Gastrocnemius medialis (tissue), 4 donors: ENCODE results near the gene KLHL25. TPM values are rescaled to one million over a fixed set of nuclear protein-coding genes. Genes with fewer than 3 reads are reported as not detected.

Experiments used
- ATAC-seq, 2 donors: fragments of 150-250 bp; one replicate each; pipeline ENCODE4 v1.9.1; 2016
- DNase-seq, 2 donors: peaks; one replicate each; pipeline ENCODE4 v3.0.0-alpha.2; 2019
- H3K27ac ChIP-seq, 4 donors: fragments of 200-600 bp; sonication (generic); 1 replicate in 1 of 4; 2 replicates in 3 of 4; pipeline ENCODE4 v1.5.1; 2016 to 2018; ENCODE audit warnings: mild to moderate bottlenecking in 2 of 4, moderate library complexity in 1 of 4
- H3K27me3 ChIP-seq, 3 donors: fragments of 200-600 bp; sonication (generic) in 2 of 3; 1 replicate in 1 of 3; 2 replicates in 2 of 3; pipeline versions ENCODE4 v1.5.1 to v1.6.0; 2016 to 2019; ENCODE audit warnings: mild to moderate bottlenecking in 1 of 3, moderate library complexity in 1 of 3
- H3K36me3 ChIP-seq, 2 donors: fragments of 200-600 bp; sonication (generic) in 1 of 2; one replicate each; pipeline ENCODE4 v1.5.1; 2017 to 2018
- H3K4me1 ChIP-seq, 2 donors: fragments of 200-600 bp; sonication (generic) in 1 of 2; one replicate each; pipeline ENCODE4 v1.5.1; 2016 to 2017; ENCODE audit warnings: mild to moderate bottlenecking in 2 of 2
- H3K4me3 ChIP-seq, 4 donors: fragments of 200-600 bp; sonication (generic) in 3 of 4; 1 replicate in 1 of 4; 2 replicates in 3 of 4; pipeline ENCODE4 v1.5.1; 2016 to 2019; ENCODE audit warnings: mild to moderate bottlenecking in 2 of 4
- H3K9me3 ChIP-seq, 3 donors: fragments of 200-600 bp; sonication (generic) in 2 of 3; 1 replicate in 1 of 3; 2 replicates in 2 of 3; pipeline ENCODE4 v1.5.1; 2016 to 2019
- CTCF ChIP-seq, 5 experiments: fragments of 450-650 bp in 3 of 5; fragments of 200-600 bp in 2 of 5; sonication (generic) in 2 of 5; IDR thresholded peaks in 4 of 5; conservative IDR thresholded peaks in 1 of 5; 1 replicate in 4 of 5; 2 replicates in 1 of 5; pipeline ENCODE4 v1.5.1; 2016 to 2019; ENCODE audit warnings: antibody characterized with exemption in 5 of 5, mild to moderate bottlenecking in 3 of 5, moderate library complexity in 3 of 5
- POLR2A ChIP-seq, 2 donors: fragments of 450-650 bp; IDR thresholded peaks; one replicate each; pipeline ENCODE4 v1.6.1; 2017; ENCODE audit warnings: antibody characterized with exemption in 2 of 2, mild to moderate bottlenecking in 2 of 2, moderate library complexity in 2 of 2
- in situ Hi-C, 4 donors: fragments of 200-750 bp; cut with MboI; loops; one replicate each; pipeline versions ENCODE4 v1.15.0 to v1.8.0; 2017; ENCODE audit warnings: low sequenced_read_pairs in 4 of 4
- intact Hi-C: fragments of 100-400 bp; cut with DNase I; formaldehyde crosslinking; loops from one replicate; pipeline ENCODE4 v1.15.1; 2023; ENCODE audit warnings: low total_unique reads
- total RNA-seq, 4 donors: library from RNA; depleted of rRNA; stranded (reverse); fragments of >200 nt; gene quantifications; one replicate each; pipeline versions ENCODE4 v1.1.0 to v1.2.3, GENCODE V29; 2016

Gene KLHL25
- total RNA-seq, 4 donors from 2014 or later = 4.8 to 7.0 (median 6.8) TPM

DNA sequence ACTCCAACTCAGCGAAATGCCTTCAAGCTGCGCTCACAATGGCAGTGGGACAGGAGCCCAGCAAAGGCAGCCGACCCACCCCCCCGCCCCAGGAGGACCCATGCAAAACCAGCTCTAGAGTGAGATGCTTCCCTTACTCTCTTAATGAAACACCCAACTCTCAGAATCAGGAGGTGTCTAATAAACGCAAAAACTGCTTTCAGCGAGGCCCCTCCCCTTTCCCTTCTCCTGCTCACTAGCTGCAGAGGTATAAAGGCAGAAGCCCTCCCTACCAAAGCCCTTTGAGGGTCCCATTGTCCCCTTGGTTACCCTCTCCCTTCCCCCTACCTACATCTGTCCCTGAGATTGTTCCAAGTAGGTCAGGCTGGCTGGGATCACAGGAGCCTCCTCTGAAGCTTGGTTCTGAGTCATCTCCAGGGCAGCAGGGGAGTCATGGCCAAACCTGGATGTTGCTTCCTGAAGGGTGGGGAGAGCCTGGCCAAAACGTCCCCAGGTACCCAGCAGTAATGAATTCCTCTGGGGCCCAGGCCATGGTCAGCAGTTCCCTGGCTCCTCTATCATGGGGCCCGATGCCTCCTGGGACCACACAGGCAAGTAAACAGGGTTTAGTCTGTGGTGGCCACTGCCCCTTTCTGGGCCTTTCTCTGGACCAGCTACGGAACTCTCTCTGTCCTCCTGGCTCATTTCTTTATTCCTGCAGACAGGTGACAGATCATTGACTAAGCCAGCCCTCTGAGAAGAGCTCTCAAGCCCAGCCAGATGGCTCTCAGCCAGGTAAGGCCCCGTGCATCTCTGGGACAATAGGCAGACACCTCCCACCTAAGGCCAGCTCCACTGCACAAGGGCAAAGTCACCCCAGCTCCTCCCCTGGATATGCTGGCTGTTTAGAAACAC, 8.6 kb downstream of the KLHL25 start:
- in situ Hi-C loops (no loop called here), intact Hi-C loops (no loop called here)
- peak overlapping the region; percentile 88 to 97 (median 95) for H3K27ac ChIP-seq
- H3K27me3 ChIP-seq = no peaks in the 10 kb centered on the region
- H3K4me1 ChIP-seq = peaks cover 50 to 59% of the 10 kb centered on the region in 2 donors
- H3K4me3 ChIP-seq = peak overlapping the region; percentile 16 to 40 (median 28)
- no peak for TF ChIP-seq CTCF (IDR thresholded peaks at IDR 0.05 in 4 of 5, conservative IDR thresholded peaks at IDR 0.05 in 1 of 5)
- no peak for TF ChIP-seq POLR2A (IDR thresholded peaks at IDR 0.05)
- no peaks in the 10 kb centered on the region for H3K36me3 ChIP-seq
- DNase-seq = peak; percentile 81 to 89
- peak; percentile 93 to 94 for ATAC-seq
- H3K9me3 ChIP-seq = no peaks in the 10 kb centered on the region

DNA sequence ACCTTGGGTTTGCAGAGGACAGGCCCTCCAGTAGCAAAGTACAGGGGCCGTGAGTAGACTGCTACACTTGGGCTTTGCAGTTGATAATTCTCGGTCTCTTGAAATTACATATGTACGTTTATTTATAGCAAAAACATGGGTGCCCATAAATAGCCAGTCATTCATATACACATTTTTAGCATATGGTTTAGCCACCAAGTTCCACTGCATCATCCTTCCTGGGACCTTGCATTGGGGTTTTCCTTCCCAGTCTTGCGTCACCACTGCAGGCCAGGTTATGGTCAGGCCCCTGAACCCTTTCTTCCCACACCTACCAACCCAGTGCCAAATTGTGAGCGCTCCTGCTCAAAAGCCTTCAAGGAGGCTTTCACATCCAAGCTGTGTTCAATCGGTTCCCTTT, 12.7 kb downstream of the KLHL25 start:
- Histone ChIP-seq H3K36me3 (no peaks in the 10 kb centered on the region), H3K9me3 (no peaks in the 10 kb centered on the region), H3K27me3 (no peaks in the 10 kb centered on the region), H3K4me1 (peaks cover 80 to 89% of the 10 kb centered on the region in 2 donors), H3K4me3 (no peak overlapping the region), H3K27ac (no peak overlapping the region)
- TF ChIP-seq POLR2A (IDR thresholded peaks at IDR 0.05) = no peak
- TF ChIP-seq CTCF (IDR thresholded peaks at IDR 0.05 in 4 of 5, conservative IDR thresholded peaks at IDR 0.05 in 1 of 5) = no peak
- DNase-seq = no peak
- in situ Hi-C loops = no loop called here
- ATAC-seq = no peak
- intact Hi-C loops = no loop called here

GRCh38 chr15:85781099-85781498, 13.6 kb downstream of the KLHL25 start:
- no peak for TF ChIP-seq POLR2A (IDR thresholded peaks at IDR 0.05)
- TF ChIP-seq CTCF (IDR thresholded peaks at IDR 0.05 in 4 of 5, conservative IDR thresholded peaks at IDR 0.05 in 1 of 5) = no peak
- Histone ChIP-seq H3K4me1 (peaks cover 73 to 82% of the 10 kb centered on the region in 2 donors), H3K27ac (no peak overlapping the region), H3K27me3 (no peaks in the 10 kb centered on the region), H3K9me3 (no peaks in the 10 kb centered on the region), H3K36me3 (no peaks in the 10 kb centered on the region), H3K4me3 (no peak overlapping the region)
- in situ Hi-C loops (no loop called here), intact Hi-C loops (no loop called here)
- no peak for DNase-seq
- no peak for ATAC-seq

DNA sequence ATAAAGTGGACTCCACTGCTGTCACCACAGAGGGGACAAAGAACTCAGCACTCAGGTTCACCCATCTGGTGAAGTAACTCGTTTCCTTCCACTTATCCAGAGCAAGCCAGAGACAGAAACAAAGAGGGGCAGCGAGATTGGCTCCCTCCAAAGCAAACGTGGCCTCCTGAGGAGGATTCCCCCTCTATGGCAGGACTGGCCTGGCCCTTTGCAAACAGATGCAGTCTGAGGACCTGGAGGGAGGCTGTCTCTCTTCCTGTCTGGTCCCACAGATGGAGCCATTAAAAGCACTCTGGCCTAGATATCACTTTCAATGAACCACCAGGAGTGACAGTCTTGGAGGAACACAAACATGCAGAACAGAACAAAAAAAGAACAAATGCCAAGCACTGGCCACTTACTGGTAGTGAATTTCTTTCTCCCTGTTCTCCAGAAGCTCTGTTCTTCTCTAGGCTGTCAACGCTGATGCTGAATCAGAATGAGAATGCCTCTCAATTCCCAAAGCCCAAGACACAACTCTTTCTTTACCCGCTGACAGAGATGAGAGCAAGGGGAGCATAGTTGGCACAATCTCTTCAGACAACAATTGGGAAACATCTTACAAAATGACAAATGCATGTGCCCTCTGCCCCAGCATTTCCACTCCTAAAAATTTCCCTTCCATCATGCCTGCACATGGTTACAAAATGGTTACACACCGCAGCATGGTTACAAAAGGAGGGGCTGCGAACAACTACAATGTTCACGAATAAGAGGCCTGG, 14.3 kb downstream of the KLHL25 start:
- in situ Hi-C loops (no loop called here), intact Hi-C loops (no loop called here)
- no peaks in the 10 kb centered on the region for H3K27me3 ChIP-seq
- peak in 1 of 2 donors; percentile 10 for ATAC-seq
- no peak overlapping the region for H3K4me3 ChIP-seq
- no peak for TF ChIP-seq POLR2A (IDR thresholded peaks at IDR 0.05)
- no peak for TF ChIP-seq CTCF (IDR thresholded peaks at IDR 0.05 in 4 of 5, conservative IDR thresholded peaks at IDR 0.05 in 1 of 5)
- no peaks in the 10 kb centered on the region for H3K36me3 ChIP-seq
- H3K4me1 ChIP-seq = peaks cover 68 to 77% of the 10 kb centered on the region in 2 donors
- no peaks in the 10 kb centered on the region for H3K9me3 ChIP-seq
- peak overlapping the region in 2 of 4 donors; percentile 16 to 45 for H3K27ac ChIP-seq
- no peak for DNase-seq
